HCEC 1CT (cell line): ENCODE data around the gene BFSP1.

ENCODE experiments used
- DNase-seq: peaks from one replicate; pipeline ENCODE4 v3.0.0-alpha.2; 2017

Gene BFSP1

DNA sequence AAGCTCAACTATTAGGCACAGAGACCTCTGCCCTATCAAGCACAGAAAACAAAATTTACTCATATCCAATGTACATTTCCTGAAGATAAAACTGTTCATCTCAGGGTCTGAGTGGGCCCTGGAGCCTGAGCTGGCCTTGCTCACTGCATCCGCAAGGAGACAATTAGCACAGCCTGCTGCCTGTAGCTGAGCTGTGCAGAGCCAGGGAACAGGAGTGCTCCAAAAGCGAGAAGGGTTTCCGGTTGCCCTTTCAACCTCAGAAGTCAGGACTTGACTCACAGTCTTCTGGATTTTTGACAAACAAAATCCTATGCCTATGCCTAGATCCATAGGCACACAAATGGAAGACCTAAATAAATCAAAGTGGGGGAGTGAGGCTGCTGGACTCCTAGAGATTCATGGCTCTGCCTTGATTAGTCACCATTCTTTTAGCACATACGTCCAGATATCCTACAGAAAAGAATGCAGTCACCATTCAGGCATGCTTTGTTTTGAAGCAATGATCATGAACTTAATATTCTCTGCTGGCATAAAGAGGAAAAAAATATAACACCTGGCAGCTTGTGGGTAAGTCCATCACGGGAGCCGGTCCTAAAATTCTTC, 73.5 kb downstream of the BFSP1 start:
- DNase-seq: no peak

DNA sequence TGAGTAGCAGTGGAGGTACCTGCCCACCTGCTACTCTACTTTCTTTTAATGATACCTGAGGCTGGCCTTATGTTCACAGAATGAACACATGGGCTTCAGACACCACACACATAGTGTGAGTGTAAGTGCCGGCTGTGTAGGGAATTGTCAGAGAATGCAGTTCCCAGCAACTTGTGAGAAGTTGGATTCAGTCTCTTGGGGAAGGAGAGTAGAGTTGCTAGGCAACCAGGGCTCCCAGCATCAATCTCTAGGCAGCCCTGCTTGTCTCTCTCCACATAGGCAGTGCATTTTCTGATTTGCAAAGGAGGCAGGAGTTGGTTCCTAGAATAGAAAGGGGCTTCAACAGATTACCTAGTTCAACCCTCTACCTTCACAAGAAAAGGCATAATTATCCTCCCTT, 74.1 kb downstream of the BFSP1 start:
- DNase-seq: no peak

DNA sequence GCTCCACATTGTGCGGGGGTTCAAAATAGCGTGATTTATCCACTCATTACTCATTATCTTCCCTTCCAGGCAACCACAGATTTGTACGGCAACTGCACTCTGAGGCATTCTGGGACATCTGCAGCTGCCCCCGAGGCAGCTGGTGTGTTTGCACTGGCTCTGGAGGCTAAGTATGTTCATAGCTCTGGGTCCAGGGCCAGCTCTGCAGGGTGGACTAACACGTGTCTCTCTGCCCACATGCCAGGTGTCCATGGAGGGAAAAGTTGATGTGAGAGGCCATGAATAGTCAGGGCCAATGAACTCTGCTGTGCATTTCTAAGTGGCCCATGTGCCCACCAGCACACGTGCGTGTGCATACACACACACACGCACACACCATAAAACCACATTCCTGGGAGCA, 74.9 kb downstream of the BFSP1 start:
- DNase-seq: no peak

DNA sequence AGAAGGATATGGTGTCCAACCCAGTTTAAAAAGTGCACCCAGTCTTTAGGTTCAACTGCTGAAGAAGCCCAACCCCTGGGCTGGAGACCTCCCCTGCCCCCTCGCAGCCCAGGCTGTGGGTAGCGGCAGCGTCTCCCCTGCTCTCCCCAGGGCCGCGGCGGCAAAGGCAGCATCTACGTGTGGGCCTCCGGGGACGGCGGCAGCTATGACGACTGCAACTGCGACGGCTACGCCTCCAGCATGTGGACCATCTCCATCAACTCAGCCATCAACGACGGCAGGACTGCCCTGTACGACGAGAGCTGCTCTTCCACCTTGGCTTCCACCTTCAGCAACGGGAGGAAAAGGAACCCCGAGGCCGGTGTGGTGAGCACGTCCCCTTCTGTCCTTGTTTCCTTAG, 77.6 kb downstream of the BFSP1 start:
- DNase-seq: no peak

DNA sequence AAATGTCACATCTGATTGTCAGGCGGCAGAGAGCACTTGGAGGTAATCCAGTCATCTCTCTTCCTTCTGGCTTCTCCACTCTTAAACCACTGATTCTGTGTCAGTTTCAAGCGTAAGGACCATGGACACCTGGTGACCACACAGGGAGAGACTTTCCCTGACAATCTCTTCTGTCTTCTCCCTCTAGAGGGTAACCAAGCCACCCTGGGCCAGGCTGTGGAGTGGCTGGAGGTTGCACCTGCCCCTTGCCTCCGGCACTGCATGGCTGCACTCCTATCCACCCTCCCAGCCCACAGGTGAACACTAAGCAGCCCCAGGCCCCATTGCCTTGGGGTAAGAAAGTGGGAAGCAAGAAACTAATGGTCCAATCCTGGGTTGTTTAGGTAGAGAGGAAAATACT, 78.7 kb downstream of the BFSP1 start:
- no peak for DNase-seq

DNA sequence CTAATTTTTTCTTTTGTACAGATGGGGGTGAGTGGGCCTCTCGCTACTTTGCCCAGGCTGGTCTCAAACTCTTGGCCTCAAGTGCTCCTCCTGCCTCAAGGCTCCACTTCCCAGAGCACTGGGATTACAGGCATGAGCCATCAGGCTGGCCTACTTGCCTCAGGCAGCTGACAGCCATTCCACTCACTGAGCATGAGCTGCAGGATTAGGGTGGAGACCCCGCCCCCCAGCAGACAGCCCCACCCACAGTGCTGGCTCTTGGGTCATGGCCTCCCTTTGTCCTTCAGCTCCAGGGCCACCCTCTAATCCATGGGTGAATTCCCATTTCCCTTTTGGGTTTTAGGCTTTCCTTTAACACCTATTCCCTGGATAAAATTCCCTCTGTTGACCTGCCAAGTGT, 82.1 kb downstream of the BFSP1 start:
- DNase-seq: no peak

DNA sequence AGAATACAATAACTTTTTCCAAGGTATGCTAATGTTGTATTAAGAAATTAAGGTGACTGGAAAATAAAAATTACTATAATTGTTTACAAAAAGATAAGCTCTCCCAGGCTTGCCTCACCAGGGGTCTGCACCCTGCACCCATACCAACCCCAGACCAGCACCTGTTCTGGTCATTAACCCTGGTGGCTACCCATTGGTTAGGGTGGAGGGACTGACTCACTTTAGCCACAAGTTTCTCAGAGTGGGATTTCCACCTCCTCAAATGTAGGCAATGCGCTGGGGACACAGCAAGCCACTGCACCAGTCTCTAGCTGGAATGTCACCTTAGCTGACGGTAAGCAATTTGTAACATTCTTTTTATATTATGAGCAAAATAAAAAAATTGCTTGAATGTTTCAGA, 83.1 kb downstream of the BFSP1 start:
- DNase-seq: no peak

DNA sequence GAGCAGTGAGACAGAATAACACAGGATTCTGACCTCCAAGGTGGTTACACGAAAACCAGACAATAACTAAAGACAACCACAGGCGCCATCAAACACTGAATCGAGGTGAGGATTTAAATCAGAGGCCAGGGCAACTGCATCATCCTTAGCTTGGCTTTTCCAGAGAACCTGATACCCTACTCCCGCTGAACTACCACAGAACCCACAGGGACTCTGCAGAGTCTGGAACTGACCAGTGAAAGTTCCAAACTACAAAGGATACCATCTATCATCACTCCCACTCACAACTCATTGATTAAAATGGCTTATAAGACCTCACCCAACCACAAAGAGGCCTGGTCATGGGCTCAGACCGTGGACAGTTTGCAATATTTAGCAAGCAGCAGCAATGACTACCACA, 85.0 kb downstream of the BFSP1 start:
- DNase-seq: no peak

DNA sequence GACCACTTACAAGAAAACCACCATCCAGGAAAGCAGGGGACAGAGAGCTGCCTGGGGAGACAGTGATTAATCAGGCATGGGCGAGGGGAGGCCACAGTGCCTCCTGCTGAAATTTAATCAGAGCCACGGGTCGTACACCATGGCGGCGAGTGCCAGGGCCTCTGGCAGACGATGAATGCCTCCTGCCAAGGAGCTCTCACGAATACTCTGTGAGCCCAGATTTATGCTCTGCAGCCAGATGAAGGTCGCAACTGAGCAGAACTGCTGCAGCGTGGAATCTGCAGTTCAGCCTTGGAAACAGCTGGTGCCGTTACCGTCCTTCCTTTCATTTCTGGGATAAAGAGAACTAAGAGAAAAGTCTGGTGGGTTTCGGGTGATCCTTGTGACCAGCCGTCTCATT, 85.6 kb downstream of the BFSP1 start:
- DNase-seq: no peak

DNA sequence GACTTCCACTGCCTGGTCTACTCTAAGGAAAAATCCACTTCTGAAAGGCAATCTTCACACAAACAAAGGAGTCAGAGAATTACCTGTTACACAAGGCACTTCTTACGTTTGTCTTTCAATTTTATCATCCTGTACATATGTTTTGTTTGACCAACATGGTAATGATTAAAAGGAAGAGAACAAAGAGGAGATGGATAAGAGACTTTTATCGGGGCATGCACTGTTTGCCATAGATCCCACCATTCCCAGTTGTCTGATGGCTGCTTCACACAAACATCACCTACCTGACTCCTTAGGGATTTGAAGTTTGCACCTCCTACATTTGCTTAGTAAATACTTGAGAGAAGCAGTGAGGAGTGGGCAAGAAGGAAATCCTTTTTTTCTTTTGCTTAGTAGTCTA, 87.1 kb downstream of the BFSP1 start:
- no peak for DNase-seq
